Caco-2 (cell line): Measurements from ENCODE around the gene CRTC2. TPM values are rescaled to one million over a fixed set of nuclear protein-coding genes. Genes with fewer than 3 reads are reported as not detected.
"Not testable (repeated sequence)": the region's sequence is repeated elsewhere in the genome, so short reads cannot be mapped to it uniquely, and the experiment has no call there.

Source experiments
- BruUV-seq: library from RNA; stranded (reverse); fragments of 400-500 nt; replicated peaks from 2 replicates; lab custom pipeline; 2021; lab: Mats Ljungman, UMichigan
- CTCF ChIA-PET: fragments of 300-600 bp; sonication (Branson Sonifier 250); formaldehyde crosslinking; loops from one replicate; lab custom pipeline; 2022; ENCODE audit warnings: antibody characterized with exemption; lab: Charles Lee
- POLR2A ChIA-PET: fragments of 300-600 bp; sonication (Branson Sonifier 250); formaldehyde crosslinking; loops from one replicate; lab custom pipeline; 2022; ENCODE audit warnings: antibody characterized with exemption; lab: Charles Lee
- DNase-seq, 2 experiments: peaks; one replicate each; pipeline versions ENCODE4 v3.0.0 to v3.0.0-alpha.2; 2020 to 2022
- H3K27me3 ChIP-seq: replicated peaks from 2 replicates; pipeline ENCODE4 v1.6.0; 2011; ENCODE audit warnings: low read length; ENCODE audit not compliant: control insufficient read depth, insufficient read depth
- H3K36me3 ChIP-seq: 2 replicates; pipeline ENCODE4 v1.5.1; 2011; ENCODE audit warnings: low read length; ENCODE audit not compliant: control insufficient read depth, insufficient read depth
- H3K4me1 ChIP-seq: fragments of 250-450 bp; sonication (Bioruptor Pico); 2 replicates; pipeline ENCODE4 v1.5.1; 2020; ENCODE audit warnings: mild to moderate bottlenecking
- H3K4me3 ChIP-seq: 2 replicates; pipeline ENCODE4 v1.5.1; 2011; ENCODE audit warnings: low read depth, mild to moderate bottlenecking, control low read depth, low read length
- H3K9me3 ChIP-seq: fragments of 250-450 bp; sonication (Bioruptor Pico); 2 replicates; pipeline ENCODE4 v1.5.1; 2020; ENCODE audit warnings: mild to moderate bottlenecking, moderate library complexity
- H3K27ac Mint-ChIP-seq: one replicate; pipeline ENCODE4 v1.8.0; 2022; ENCODE audit warnings: mixed read lengths; ENCODE audit not compliant: unreplicated experiment
- H3K27me3 Mint-ChIP-seq: one replicate; pipeline ENCODE4 v1.8.0; 2022; ENCODE audit warnings: mixed read lengths; ENCODE audit not compliant: insufficient read depth, unreplicated experiment
- H3K36me3 Mint-ChIP-seq: one replicate; pipeline ENCODE4 v1.8.0; 2022; ENCODE audit warnings: mild to moderate bottlenecking, mixed read lengths; ENCODE audit not compliant: insufficient read depth, unreplicated experiment
- H3K4me1 Mint-ChIP-seq: one replicate; pipeline ENCODE4 v1.8.0; 2022; ENCODE audit warnings: low read depth, mixed read lengths; ENCODE audit not compliant: unreplicated experiment
- H3K4me3 Mint-ChIP-seq: one replicate; pipeline ENCODE4 v1.8.0; 2022; ENCODE audit warnings: mild to moderate bottlenecking, moderate library complexity, mixed read lengths; ENCODE audit not compliant: unreplicated experiment
- H3K9me3 Mint-ChIP-seq: one replicate; pipeline ENCODE4 v1.8.0; 2022; ENCODE audit warnings: mixed read lengths; ENCODE audit not compliant: unreplicated experiment
- CTCF ChIP-seq, 2 experiments: fragments of 200-600 bp in 1 of 2; IDR thresholded peaks; 1 replicate in 1 of 2; 2 replicates in 1 of 2; pipeline versions ENCODE4 v1.5.1 to v1.8.0; 2011 to 2022; ENCODE audit warnings: antibody characterized with exemption in 1 of 2, control low read depth in 1 of 2, inconsistent platforms in 1 of 2, low read depth in 1 of 2, low read length in 1 of 2, mild to moderate bottlenecking in 1 of 2, moderate library complexity in 1 of 2; ENCODE audit not compliant: insufficient read depth in 1 of 2, severe bottlenecking in 1 of 2, unreplicated experiment in 1 of 2
- intact Hi-C: fragments of 100-400 bp; cut with micrococcal nuclease; formaldehyde crosslinking; loops from one replicate; pipeline ENCODE4 v1.10.0; 2022; ENCODE audit not compliant: unreplicated experiment
- total RNA-seq: library from RNA; stranded (reverse); gene quantifications from 2 replicates; pipeline ENCODE4 v1.2.3, GENCODE V29; 2022

The CRTC2 gene
- total RNA-seq, 1 experiment from 2014 or later = 24.4 TPM

- DNase-seq = no peak
- Histone ChIP-seq H3K4me3 (no peak overlapping the region), H3K4me1 (peaks cover 32% of the 10 kb centered on the region), H3K9me3 (0 out of 2 replicates have a peak, but pooled peaks cover 4% of the 10 kb centered on the region), H3K27me3 (no peaks in the 10 kb centered on the region), H3K36me3 (no peaks in the 10 kb centered on the region)
- BruUV-seq = no TSS peak
- ChIA-PET CTCF (no interaction called here), POLR2A (no interaction called here)
- Mint-ChIP-seq H3K27ac (peak overlapping the region; percentile 97), H3K4me3 (no peak overlapping the region), H3K36me3 (peaks cover 26% of the 10 kb centered on the region), H3K9me3 (peaks cover 4% of the 10 kb centered on the region), H3K27me3 (no peaks in the 10 kb centered on the region), H3K4me1 (peaks cover 16% of the 10 kb centered on the region)
- TF ChIP-seq CTCF (IDR thresholded peaks at IDR 0.05; ENCODE audit: insufficient read depth in 1 of 2, low read depth in 1 of 2, low read length in 1 of 2, severe bottlenecking in 1 of 2, unreplicated experiment in 1 of 2) = no peak
- intact Hi-C loops = loop anchor here (5.0 kb wide), 3 partner anchors 102 to 272 kb away; partner anchors contain the start of gene HAX1
Measured at GRCh38 chr1:154000420-154000819, 42.0 kb upstream of the CRTC2 start.

DNA sequence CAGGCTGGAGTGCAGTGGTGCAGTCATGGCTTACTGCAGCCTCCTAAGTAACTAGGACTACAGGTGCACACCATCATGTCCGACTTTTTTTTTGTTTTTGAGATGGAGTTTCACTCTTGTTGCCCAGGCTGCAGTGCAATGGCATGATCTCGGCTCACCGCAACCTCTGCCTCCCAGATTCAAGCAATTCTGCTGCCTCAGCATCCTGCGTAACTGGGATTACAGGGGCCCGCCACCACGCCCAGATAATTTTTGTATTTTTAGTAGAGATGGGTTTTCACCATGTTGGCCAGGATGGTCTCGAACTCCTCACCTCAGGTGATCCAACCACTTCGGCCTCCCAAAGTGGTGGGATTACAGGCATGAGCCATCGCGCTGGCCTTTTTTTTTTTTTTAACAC, 38.5 kb upstream of the CRTC2 start:
- DNase-seq, intact Hi-C loops: not testable (repeated sequence)
- POLR2A ChIA-PET = interaction anchor here (0.7 kb wide), 1 partner anchor 184 kb away, joined by 7 read pairs; no protein-coding TSS in a partner anchor

DNA sequence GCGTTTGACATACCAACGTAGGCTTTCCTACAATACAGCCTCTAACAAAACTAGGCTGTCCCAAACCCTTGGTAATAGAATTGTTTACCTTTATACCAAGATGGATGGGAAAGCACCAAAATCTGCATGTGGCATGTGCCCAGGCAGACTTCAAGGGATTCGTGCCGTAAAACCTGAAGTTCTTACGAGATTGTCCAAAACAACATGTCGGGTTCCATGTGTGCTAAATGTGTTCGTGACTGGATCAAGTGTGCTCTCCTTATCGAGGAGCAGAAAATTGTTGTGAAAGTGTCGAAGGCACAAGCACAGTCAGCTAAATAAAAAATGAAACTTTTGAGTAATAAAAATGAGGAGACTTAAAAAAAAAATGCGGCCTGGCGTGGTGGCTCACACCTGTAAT, 37.2 kb upstream of the CRTC2 start:
- no peak for DNase-seq
- ChIA-PET CTCF (no interaction called here), POLR2A (interaction anchor here (0.7 kb wide), 1 partner anchor 9 kb away, joined by 4 read pairs; the partner anchor contains the start of gene RAB13)
- H3K27ac Mint-ChIP-seq = peak overlapping the region; percentile 47
- intact Hi-C loops = no loop called here
- Histone ChIP-seq H3K4me3 (no peak overlapping the region), H3K4me1 (peaks cover 11% of the 10 kb centered on the region), H3K36me3 (peaks cover 4% of the 10 kb centered on the region), H3K27me3 (no peaks in the 10 kb centered on the region), H3K9me3 (no peaks in the 10 kb centered on the region)
- peak overlapping the region; percentile 25 for H3K4me3 Mint-ChIP-seq
- peaks cover under 1% of the 10 kb centered on the region for H3K27me3 Mint-ChIP-seq
- peaks cover 65% of the 10 kb centered on the region for H3K36me3 Mint-ChIP-seq
- no TSS peak for BruUV-seq
- peaks cover 10% of the 10 kb centered on the region for H3K9me3 Mint-ChIP-seq
- TF ChIP-seq CTCF (IDR thresholded peaks at IDR 0.05; ENCODE audit: insufficient read depth in 1 of 2, low read depth in 1 of 2, low read length in 1 of 2, severe bottlenecking in 1 of 2, unreplicated experiment in 1 of 2) = no peak
- peaks cover 23% of the 10 kb centered on the region for H3K4me1 Mint-ChIP-seq

More for the DNA sequence above, 38.5 kb upstream of the CRTC2 start:
- peaks cover 21% of the 10 kb centered on the region for H3K4me1 Mint-ChIP-seq
- H3K27me3 Mint-ChIP-seq, H3K4me3 Mint-ChIP-seq, H3K9me3 Mint-ChIP-seq, CTCF ChIA-PET, H3K4me3 ChIP-seq, H3K9me3 ChIP-seq, BruUV-seq, H3K27me3 ChIP-seq, H3K36me3 ChIP-seq, H3K27ac Mint-ChIP-seq: not testable (repeated sequence)
- peaks cover 20% of the 10 kb centered on the region for H3K4me1 ChIP-seq
- peaks cover 59% of the 10 kb centered on the region for H3K36me3 Mint-ChIP-seq
